ENCODE data around the gene LMX1B. TPM values are rescaled to one million over a fixed set of nuclear protein-coding genes. Genes with fewer than 3 reads are reported as not detected.

LMX1B gene
- polyA plus RNA-seq, 1 of the 3 experiments (the other 2 are of a cell fraction) = not detected

- TF ChIP-seq ZBTB33 (IDR thresholded peaks at IDR 0.05; ENCODE audit: borderline replicate concordance, low read depth) (no peak), SMC3 (IDR thresholded peaks at IDR 0.05; ENCODE audit: low read depth, low read length) (no peak), JUND (IDR thresholded peaks at IDR 0.05) (no peak), MEF2A (IDR thresholded peaks at IDR 0.05; ENCODE audit: borderline replicate concordance, low read depth) (no peak), RFX5 (IDR thresholded peaks at IDR 0.05; ENCODE audit: low read length) (no peak), GABPA (IDR thresholded peaks at IDR 0.05; ENCODE audit: low read depth) (no peak), POLR2AphosphoS5 (IDR thresholded peaks at IDR 0.05; ENCODE audit: low read depth, low read length) (no peak), RAD21 (IDR thresholded peaks at IDR 0.05; ENCODE audit: low read length) (no peak), FOXM1 (IDR thresholded peaks at IDR 0.05; ENCODE audit: low read depth) (no peak)
- TF ChIP-seq, protein P1, sequence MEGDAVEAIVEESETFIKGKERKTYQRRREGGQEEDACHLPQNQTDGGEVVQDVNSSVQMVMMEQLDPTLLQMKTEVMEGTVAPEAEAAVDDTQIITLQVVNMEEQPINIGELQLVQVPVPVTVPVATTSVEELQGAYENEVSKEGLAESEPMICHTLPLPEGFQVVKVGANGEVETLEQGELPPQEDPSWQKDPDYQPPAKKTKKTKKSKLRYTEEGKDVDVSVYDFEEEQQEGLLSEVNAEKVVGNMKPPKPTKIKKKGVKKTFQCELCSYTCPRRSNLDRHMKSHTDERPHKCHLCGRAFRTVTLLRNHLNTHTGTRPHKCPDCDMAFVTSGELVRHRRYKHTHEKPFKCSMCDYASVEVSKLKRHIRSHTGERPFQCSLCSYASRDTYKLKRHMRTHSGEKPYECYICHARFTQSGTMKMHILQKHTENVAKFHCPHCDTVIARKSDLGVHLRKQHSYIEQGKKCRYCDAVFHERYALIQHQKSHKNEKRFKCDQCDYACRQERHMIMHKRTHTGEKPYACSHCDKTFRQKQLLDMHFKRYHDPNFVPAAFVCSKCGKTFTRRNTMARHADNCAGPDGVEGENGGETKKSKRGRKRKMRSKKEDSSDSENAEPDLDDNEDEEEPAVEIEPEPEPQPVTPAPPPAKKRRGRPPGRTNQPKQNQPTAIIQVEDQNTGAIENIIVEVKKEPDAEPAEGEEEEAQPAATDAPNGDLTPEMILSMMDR (IDR thresholded peaks at IDR 0.05) = no peak
Observed at GRCh38 chr9:126674365-126675146, 60.8 kb downstream of the LMX1B start (continued).

DNA sequence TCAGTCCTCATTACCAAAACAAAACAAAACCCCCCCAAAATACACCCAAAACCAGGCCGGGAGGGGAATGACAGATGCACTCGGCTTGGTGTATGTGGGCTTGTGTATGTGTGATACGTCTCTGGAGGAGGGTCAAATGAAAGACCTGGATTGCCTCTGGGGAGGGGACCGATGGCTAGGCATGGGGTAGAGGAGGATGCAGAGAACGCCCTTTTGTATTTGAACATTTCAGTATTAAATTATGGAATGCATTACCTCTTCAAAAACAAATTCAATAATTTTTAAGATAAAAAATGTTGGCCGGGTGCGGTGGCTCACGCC, 61.4 kb downstream of the LMX1B start:
- ChIA-PET CTCF (no interaction called here), POLR2A (no interaction called here)
- Histone ChIP-seq H3K4me3 (ENCODE audit: low read depth in 2 of 2, low read length in 1 of 2) (no peak overlapping the region), H3K9me3 (no peaks in the 10 kb centered on the region), H4K20me1 (ENCODE audit: insufficient read depth) (no peaks in the 10 kb centered on the region), H3K4me2 (no peak overlapping the region), H3K9me2 (no peaks in the 10 kb centered on the region), H3K4me1 (ENCODE audit: control insufficient read depth in 1 of 2, insufficient read depth in 2 of 2, low read depth in 1 of 2, low read length in 1 of 2) (peaks cover 0 to 18% of the 10 kb centered on the region in 2 experiments; a peak in 1 of 4 replicates), H3K79me2 (ENCODE audit: insufficient read depth) (no peaks in the 10 kb centered on the region), H3K27ac (ENCODE audit: low read depth in 2 of 2, low read length in 1 of 2) (no peak overlapping the region), H3K9ac (no peak overlapping the region), H3F3A (replicated peaks; ENCODE audit: insufficient read depth) (no peaks in the 10 kb centered on the region), H2AFZ (ENCODE audit: low read depth) (no peak overlapping the region), H3K27me3 (ENCODE audit: insufficient read depth) (peaks cover 39% of the 10 kb centered on the region), H3K36me3 (replicated peaks in 1 of 2; ENCODE audit: control insufficient read depth in 1 of 2, insufficient read depth in 2 of 2, low read length in 1 of 2) (no peaks in the 10 kb centered on the region)
- no peak for DNase-seq
- WGBS (ENCODE audit: low lambda C conversion rate) = 83% methylated on average over 8 of the region's 8 CpGs
- TF ChIP-seq RAD21 (IDR thresholded peaks at IDR 0.05; ENCODE audit: low read length) (no peak), RXRA (IDR thresholded peaks at IDR 0.05; ENCODE audit: borderline replicate concordance, low read depth) (no peak), FOXM1 (IDR thresholded peaks at IDR 0.05; ENCODE audit: low read depth) (no peak), FOSL2 (IDR thresholded peaks at IDR 0.05; ENCODE audit: borderline replicate concordance, low read depth) (no peak)
- TF ChIP-seq, protein P2, sequence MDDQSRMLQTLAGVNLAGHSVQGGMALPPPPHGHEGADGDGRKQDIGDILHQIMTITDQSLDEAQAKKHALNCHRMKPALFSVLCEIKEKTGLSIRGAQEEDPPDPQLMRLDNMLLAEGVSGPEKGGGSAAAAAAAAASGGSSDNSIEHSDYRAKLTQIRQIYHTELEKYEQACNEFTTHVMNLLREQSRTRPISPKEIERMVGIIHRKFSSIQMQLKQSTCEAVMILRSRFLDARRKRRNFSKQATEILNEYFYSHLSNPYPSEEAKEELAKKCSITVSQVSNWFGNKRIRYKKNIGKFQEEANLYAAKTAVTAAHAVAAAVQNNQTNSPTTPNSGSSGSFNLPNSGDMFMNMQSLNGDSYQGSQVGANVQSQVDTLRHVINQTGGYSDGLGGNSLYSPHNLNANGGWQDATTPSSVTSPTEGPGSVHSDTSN (IDR thresholded peaks at IDR 0.05) = no peak

Data from SK-N-SH (cell line).